ENCODE measurements around the gene ANK2. TPM values are rescaled to one million over a fixed set of nuclear protein-coding genes. Genes with fewer than 3 reads are reported as not detected.

The ANK2 gene
- total RNA-seq, 1 donor from 2014 or later: 35.5 TPM

GRCh38 chr4:113276464-113277170 lies 227.2 kb downstream of the ANK2 start:
- Histone ChIP-seq H3K36me3 (ENCODE audit: control insufficient read depth, insufficient read depth, low read length) (no peaks in the 10 kb centered on the region), H3K4me3 (ENCODE audit: low read depth, low read length) (no peak overlapping the region), H3K27me3 (ENCODE audit: control insufficient read depth, insufficient read depth, low read length) (no peaks in the 10 kb centered on the region)
- no peak for TF ChIP-seq CTCF (IDR thresholded peaks at IDR 0.05; ENCODE audit: insufficient read depth, low read length, poor library complexity, severe bottlenecking)
- no peak for DNase-seq (ENCODE audit: low read depth)

GRCh38 chr4:113278324-113278934 lies 229.0 kb downstream of the ANK2 start:
- TF ChIP-seq CTCF (IDR thresholded peaks at IDR 0.05; ENCODE audit: insufficient read depth, low read length, poor library complexity, severe bottlenecking): peak; percentile 95
- Histone ChIP-seq H3K36me3 (ENCODE audit: control insufficient read depth, insufficient read depth, low read length) (peaks cover 2% of the 10 kb centered on the region), H3K27me3 (ENCODE audit: control insufficient read depth, insufficient read depth, low read length) (no peaks in the 10 kb centered on the region), H3K4me3 (ENCODE audit: low read depth, low read length) (no peak overlapping the region)
- DNase-seq (ENCODE audit: low read depth): peak; percentile 28

- Histone ChIP-seq H3K27me3 (ENCODE audit: control insufficient read depth, insufficient read depth, low read length) (no peaks in the 10 kb centered on the region), H3K4me3 (ENCODE audit: low read depth, low read length) (no peak overlapping the region), H3K36me3 (ENCODE audit: control insufficient read depth, insufficient read depth, low read length) (peaks cover 2% of the 10 kb centered on the region)
- TF ChIP-seq CTCF (IDR thresholded peaks at IDR 0.05; ENCODE audit: insufficient read depth, low read length, poor library complexity, severe bottlenecking): no peak
- no peak for DNase-seq (ENCODE audit: low read depth)
Measured at GRCh38 chr4:113285501-113285900, 236.0 kb downstream of the ANK2 start.

- Histone ChIP-seq H3K36me3 (ENCODE audit: control insufficient read depth, insufficient read depth, low read length) (no peaks in the 10 kb centered on the region), H3K27me3 (ENCODE audit: control insufficient read depth, insufficient read depth, low read length) (no peaks in the 10 kb centered on the region), H3K4me3 (ENCODE audit: low read depth, low read length) (no peak overlapping the region)
- TF ChIP-seq CTCF (IDR thresholded peaks at IDR 0.05; ENCODE audit: insufficient read depth, low read length, poor library complexity, severe bottlenecking): no peak
- DNase-seq (ENCODE audit: low read depth): no peak
Measured at GRCh38 chr4:113288257-113288656, 238.8 kb downstream of the ANK2 start.

- Histone ChIP-seq H3K36me3 (ENCODE audit: control insufficient read depth, insufficient read depth, low read length) (no peaks in the 10 kb centered on the region), H3K27me3 (ENCODE audit: control insufficient read depth, insufficient read depth, low read length) (no peaks in the 10 kb centered on the region), H3K4me3 (ENCODE audit: low read depth, low read length) (no peak overlapping the region)
- TF ChIP-seq CTCF (IDR thresholded peaks at IDR 0.05; ENCODE audit: insufficient read depth, low read length, poor library complexity, severe bottlenecking): no peak
- no peak for DNase-seq (ENCODE audit: low read depth)
Measured at GRCh38 chr4:113288696-113289095, 239.2 kb downstream of the ANK2 start.
